ENCODE measurements around the gene FIBP.

Gene FIBP

DNA sequence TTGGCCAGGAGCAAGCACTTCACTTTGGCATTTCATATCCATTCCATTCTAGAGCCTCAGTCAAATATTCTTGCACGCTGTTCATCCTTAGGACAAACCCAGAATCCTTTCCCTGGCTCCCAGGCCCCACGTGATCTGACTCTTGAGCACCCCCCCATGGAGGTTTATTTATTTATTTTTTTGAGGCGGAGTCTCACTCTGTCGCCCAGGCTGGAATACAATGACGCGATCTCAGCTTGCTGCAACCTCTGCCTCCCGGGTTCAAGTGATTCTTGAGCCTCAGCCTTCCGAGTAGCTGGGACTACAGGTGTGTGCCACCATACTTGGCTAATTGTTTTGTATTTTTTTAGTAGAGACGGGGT is 44.3 kb upstream of the FIBP start:
- TF ChIP-seq, protein P1, sequence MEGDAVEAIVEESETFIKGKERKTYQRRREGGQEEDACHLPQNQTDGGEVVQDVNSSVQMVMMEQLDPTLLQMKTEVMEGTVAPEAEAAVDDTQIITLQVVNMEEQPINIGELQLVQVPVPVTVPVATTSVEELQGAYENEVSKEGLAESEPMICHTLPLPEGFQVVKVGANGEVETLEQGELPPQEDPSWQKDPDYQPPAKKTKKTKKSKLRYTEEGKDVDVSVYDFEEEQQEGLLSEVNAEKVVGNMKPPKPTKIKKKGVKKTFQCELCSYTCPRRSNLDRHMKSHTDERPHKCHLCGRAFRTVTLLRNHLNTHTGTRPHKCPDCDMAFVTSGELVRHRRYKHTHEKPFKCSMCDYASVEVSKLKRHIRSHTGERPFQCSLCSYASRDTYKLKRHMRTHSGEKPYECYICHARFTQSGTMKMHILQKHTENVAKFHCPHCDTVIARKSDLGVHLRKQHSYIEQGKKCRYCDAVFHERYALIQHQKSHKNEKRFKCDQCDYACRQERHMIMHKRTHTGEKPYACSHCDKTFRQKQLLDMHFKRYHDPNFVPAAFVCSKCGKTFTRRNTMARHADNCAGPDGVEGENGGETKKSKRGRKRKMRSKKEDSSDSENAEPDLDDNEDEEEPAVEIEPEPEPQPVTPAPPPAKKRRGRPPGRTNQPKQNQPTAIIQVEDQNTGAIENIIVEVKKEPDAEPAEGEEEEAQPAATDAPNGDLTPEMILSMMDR (IDR thresholded peaks at IDR 0.05; ENCODE audit: borderline replicate concordance, extremely low read depth, low read length, poor library complexity, severe bottlenecking) = no peak
- no peak for ATAC-seq (ENCODE audit: insufficient read depth, low read depth)
- Histone ChIP-seq H3K9me3 (ENCODE audit: insufficient read depth, low read length, severe bottlenecking) (no peaks in the 10 kb centered on the region), H3K79me2 (ENCODE audit: insufficient read depth, low read length) (no peaks in the 10 kb centered on the region), H3K27me3 (ENCODE audit: insufficient read depth, low read length, poor library complexity) (peaks cover 3% of the 10 kb centered on the region), H3K4me1 (ENCODE audit: insufficient read depth, low read length) (peaks cover 23% of the 10 kb centered on the region), H4K20me1 (ENCODE audit: insufficient read depth, low read length) (no peaks in the 10 kb centered on the region), H3K9ac (ENCODE audit: low read depth, low read length) (no peak overlapping the region), H3K36me3 (ENCODE audit: insufficient read depth, low read length) (no peaks in the 10 kb centered on the region), H3K4me2 (ENCODE audit: insufficient read depth, low read length) (no peak overlapping the region), H2AFZ (ENCODE audit: low read depth, low read length) (0 out of 2 replicates have a peak overlapping the region, but pooled peaks have one; percentile 47), H3K27ac (ENCODE audit: low read length) (no peak overlapping the region), H3K4me3 (ENCODE audit: low read depth in 1 of 2, low read length in 2 of 2) (no peak overlapping the region)
- no peak for DNase-seq

DNA sequence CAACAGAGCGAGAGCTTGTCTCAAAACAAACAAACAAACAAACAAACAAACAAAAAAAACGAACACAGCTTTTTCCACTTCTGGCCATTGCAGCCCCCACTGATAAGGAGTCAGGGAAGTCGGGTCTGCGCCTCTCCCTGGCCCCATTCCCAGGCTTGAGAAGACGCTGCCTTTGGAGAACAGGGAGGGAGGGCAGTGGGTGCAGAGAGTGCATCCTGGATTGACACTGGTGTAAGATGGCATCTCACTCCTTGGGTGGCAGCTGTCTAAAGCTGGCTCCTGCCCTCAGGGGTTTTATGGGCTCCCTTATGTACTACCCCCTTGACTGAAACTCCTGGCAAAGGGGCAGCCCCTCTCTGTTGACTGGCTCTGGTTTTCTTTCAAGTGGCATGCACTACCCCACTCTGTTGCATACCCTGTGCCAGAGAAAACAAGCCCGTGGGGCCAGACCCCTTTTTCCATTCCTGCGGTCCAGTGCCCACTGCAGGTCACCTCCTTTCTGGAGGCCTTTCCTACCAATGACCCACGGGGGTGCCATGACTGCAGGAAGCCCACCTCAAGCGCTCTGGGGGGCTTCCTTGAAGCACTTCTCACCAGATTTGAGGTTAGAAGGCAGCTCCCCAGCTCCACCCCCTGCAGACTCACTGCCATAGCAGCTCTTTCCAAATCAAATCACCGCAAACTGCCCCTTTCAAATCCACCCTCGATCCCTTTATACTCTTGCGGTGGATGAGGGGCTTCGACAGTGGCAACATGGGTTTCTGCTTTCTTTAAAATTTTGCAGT is 43.7 kb upstream of the FIBP start:
- H3K27ac ChIP-seq (ENCODE audit: low read length) = no peak overlapping the region
- DNase-seq = no peak

DNA sequence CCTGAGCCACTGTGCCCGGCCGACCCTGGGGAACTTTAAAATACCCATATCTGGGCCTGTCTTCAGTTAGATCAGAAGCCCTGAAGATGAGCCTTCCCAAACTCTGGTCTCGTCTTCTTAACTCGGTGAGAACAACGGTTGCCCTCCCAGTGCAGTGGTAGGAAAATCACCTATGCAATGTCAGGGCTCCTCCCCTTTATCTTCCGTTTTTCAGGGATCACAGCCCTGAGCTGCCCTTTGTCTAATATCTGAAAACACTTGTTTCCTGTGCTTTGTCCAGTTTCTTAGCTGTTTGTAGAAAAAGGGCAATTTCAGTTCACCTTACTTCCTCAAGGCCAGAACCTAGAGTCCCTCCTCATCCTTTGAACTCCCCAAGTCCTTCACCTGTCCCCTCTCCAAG is 40.4 kb upstream of the FIBP start:
- DNase-seq (no peak), ATAC-seq (ENCODE audit: insufficient read depth, low read depth) (no peak)
- Histone ChIP-seq H3K27ac (ENCODE audit: low read length) (peak overlapping the region; percentile 90), H4K20me1 (ENCODE audit: insufficient read depth, low read length) (no peaks in the 10 kb centered on the region), H3K4me2 (ENCODE audit: insufficient read depth, low read length) (peak overlapping the region; percentile 65), H3K27me3 (ENCODE audit: insufficient read depth, low read length, poor library complexity) (no peaks in the 10 kb centered on the region), H3K4me1 (ENCODE audit: insufficient read depth, low read length) (peaks cover 30% of the 10 kb centered on the region), H3K79me2 (ENCODE audit: insufficient read depth, low read length) (no peaks in the 10 kb centered on the region), H3K36me3 (ENCODE audit: insufficient read depth, low read length) (no peaks in the 10 kb centered on the region), H3K4me3 (ENCODE audit: low read depth in 1 of 2, low read length in 2 of 2) (peak overlapping the region in 1 of 2 experiments; percentile 49; a peak in 1 of 4 replicates), H3K9ac (ENCODE audit: low read depth, low read length) (peak overlapping the region; percentile 59), H2AFZ (ENCODE audit: low read depth, low read length) (peak overlapping the region; percentile 82), H3K9me3 (ENCODE audit: insufficient read depth, low read length, severe bottlenecking) (no peaks in the 10 kb centered on the region)
- TF ChIP-seq, protein P1 (IDR thresholded peaks at IDR 0.05; ENCODE audit: borderline replicate concordance, extremely low read depth, low read length, poor library complexity, severe bottlenecking) = no peak
- TF ChIP-seq EZH2 (IDR thresholded peaks at IDR 0.05; ENCODE audit: borderline replicate concordance, low read depth, low read length, severe bottlenecking) = no peak

More for the DNA sequence above, 43.7 kb upstream of the FIBP start:
- H3K9me3 ChIP-seq (ENCODE audit: insufficient read depth, low read length, severe bottlenecking) = no peaks in the 10 kb centered on the region
- TF ChIP-seq, protein P1 (IDR thresholded peaks at IDR 0.05; ENCODE audit: borderline replicate concordance, extremely low read depth, low read length, poor library complexity, severe bottlenecking) = peak; percentile 31
- TF ChIP-seq EZH2 (IDR thresholded peaks at IDR 0.05; ENCODE audit: borderline replicate concordance, low read depth, low read length, severe bottlenecking) = no peak
- no peaks in the 10 kb centered on the region for H4K20me1 ChIP-seq (ENCODE audit: insufficient read depth, low read length)
- H2AFZ ChIP-seq (ENCODE audit: low read depth, low read length) = 0 out of 2 replicates have a peak overlapping the region, but pooled peaks have one; percentile 47
- peaks cover 29% of the 10 kb centered on the region for H3K4me1 ChIP-seq (ENCODE audit: insufficient read depth, low read length)
- no peak overlapping the region for H3K9ac ChIP-seq (ENCODE audit: low read depth, low read length)
- no peak overlapping the region for H3K4me3 ChIP-seq (ENCODE audit: low read depth in 1 of 2, low read length in 2 of 2)
- H3K4me2 ChIP-seq (ENCODE audit: insufficient read depth, low read length) = no peak overlapping the region
- no peak for ATAC-seq (ENCODE audit: insufficient read depth, low read depth)
- no peaks in the 10 kb centered on the region for H3K79me2 ChIP-seq (ENCODE audit: insufficient read depth, low read length)
- no peaks in the 10 kb centered on the region for H3K36me3 ChIP-seq (ENCODE audit: insufficient read depth, low read length)
- H3K27me3 ChIP-seq (ENCODE audit: insufficient read depth, low read length, poor library complexity) = no peaks in the 10 kb centered on the region
